Liver (tissue), 9 donors: ENCODE results near the gene MCTP1. TPM values are rescaled to one million over a fixed set of nuclear protein-coding genes. Genes with fewer than 3 reads are reported as not detected.

Experiments
- DNase-seq: peaks from one replicate; pipeline ENCODE4 v3.0.0-alpha.2; 2017; ENCODE audit warnings: low spot score
- H3K27ac ChIP-seq, 2 donors: one replicate each; pipeline ENCODE4 v1.7.0; 2013; ENCODE audit warnings: inconsistent platforms in 2 of 2, low read length in 2 of 2, control low read depth in 1 of 2, low read depth in 1 of 2, mild to moderate bottlenecking in 1 of 2
- H3K27me3 ChIP-seq, 4 donors: one replicate each; pipeline versions ENCODE4 v1.6.1 to v1.7.0; 2013; ENCODE audit warnings: low read length in 3 of 4, inconsistent platforms in 1 of 4, mild to moderate bottlenecking in 1 of 4, moderate library complexity in 1 of 4; ENCODE audit not compliant: control insufficient read depth in 4 of 4, insufficient read depth in 4 of 4
- H3K36me3 ChIP-seq, 4 donors: one replicate each; pipeline versions ENCODE4 v1.6.1 to v1.7.0; 2013; ENCODE audit warnings: low read length in 3 of 4, mild to moderate bottlenecking in 3 of 4, low read depth in 1 of 4, moderate library complexity in 1 of 4; ENCODE audit not compliant: control insufficient read depth in 4 of 4, insufficient read depth in 3 of 4
- H3K4me1 ChIP-seq, 4 donors: one replicate each; pipeline versions ENCODE4 v1.6.1 to v1.7.0; 2013; ENCODE audit warnings: low read length in 3 of 4, mild to moderate bottlenecking in 3 of 4, moderate library complexity in 1 of 4; ENCODE audit not compliant: control insufficient read depth in 4 of 4, insufficient read depth in 4 of 4
- H3K4me3 ChIP-seq, 3 donors: one replicate each; pipeline versions ENCODE4 v1.6.1 to v1.7.0; 2013; ENCODE audit warnings: low read length in 3 of 3, control low read depth in 1 of 3, low read depth in 1 of 3, mild to moderate bottlenecking in 1 of 3
- H3K9ac ChIP-seq, 2 donors: one replicate each; pipeline ENCODE4 v1.7.0; 2013; ENCODE audit warnings: low read length in 2 of 2, mild to moderate bottlenecking in 2 of 2, moderate library complexity in 2 of 2, control low read depth in 1 of 2, low read depth in 1 of 2
- H3K9me3 ChIP-seq, 4 donors: one replicate each; pipeline versions ENCODE4 v1.6.1 to v1.7.0; 2013; ENCODE audit warnings: low read length in 3 of 4; ENCODE audit not compliant: control insufficient read depth in 4 of 4
- EGR1 ChIP-seq, 2 donors: IDR thresholded peaks; 2 replicates each; pipeline ENCODE4 v1.6.1; 2016 to 2018; ENCODE audit warnings: antibody characterized with exemption in 2 of 2, low read depth in 2 of 2
- FOXA1 ChIP-seq: IDR thresholded peaks from 2 replicates; pipeline ENCODE4 v1.6.1; 2016; ENCODE audit warnings: antibody characterized with exemption
- FOXA2 ChIP-seq: IDR thresholded peaks from 2 replicates; pipeline ENCODE4 v1.6.1; 2016; ENCODE audit warnings: antibody characterized with exemption
- GABPA ChIP-seq, 2 donors: IDR thresholded peaks in 1 of 2; conservative IDR thresholded peaks in 1 of 2; 2 replicates each; pipeline ENCODE4 v1.6.1; 2016; ENCODE audit warnings: antibody characterized with exemption in 2 of 2, mild to moderate bottlenecking in 1 of 2, moderate library complexity in 1 of 2
- HNF4A ChIP-seq, 2 donors: conservative IDR thresholded peaks; 2 replicates each; pipeline ENCODE4 v1.6.1; 2016; ENCODE audit warnings: antibody characterized with exemption in 2 of 2, mild to moderate bottlenecking in 2 of 2
- HNF4G ChIP-seq: IDR thresholded peaks from 2 replicates; pipeline ENCODE4 v1.6.1; 2016; ENCODE audit warnings: antibody characterized with exemption
- JUND ChIP-seq, 2 donors: IDR thresholded peaks; 2 replicates each; pipeline ENCODE4 v1.6.1; 2016; ENCODE audit warnings: antibody characterized with exemption in 2 of 2
- NR2F2 ChIP-seq: IDR thresholded peaks from 2 replicates; pipeline ENCODE4 v1.6.1; 2016; ENCODE audit warnings: antibody characterized with exemption
- RAD21 ChIP-seq, 2 donors: IDR thresholded peaks; 2 replicates each; pipeline ENCODE4 v1.6.1; 2016; ENCODE audit warnings: antibody characterized with exemption in 2 of 2, mild to moderate bottlenecking in 2 of 2
- RXRA ChIP-seq, 2 donors: IDR thresholded peaks; 2 replicates each; pipeline ENCODE4 v1.6.1; 2017 to 2018; ENCODE audit warnings: antibody characterized with exemption in 2 of 2, mild to moderate bottlenecking in 1 of 2
- SP1 ChIP-seq: IDR thresholded peaks from 2 replicates; pipeline ENCODE4 v1.6.1; 2018; ENCODE audit warnings: antibody characterized with exemption, mild to moderate bottlenecking
- YY1 ChIP-seq: IDR thresholded peaks from 2 replicates; pipeline ENCODE4 v1.6.1; 2016; ENCODE audit warnings: antibody characterized with exemption, mild to moderate bottlenecking
- WGBS: extraction: QIAGEN DNeasy Blood & Tissue Kit; methylation state at CpG from one replicate; pipeline ENCODE4 v1.1.7; 2013; 5-methylcytosine and 5-hydroxymethylcytosine counted together
- polyA plus RNA-seq, 2 donors: library from polyadenylated mRNA; stranded (reverse) in 1 of 2; unstranded in 1 of 2; fragments of 200-250 nt in 1 of 2; fragments of >200 nt in 1 of 2; fragmentation: Nextera tagmentation in 1 of 2; extraction: Ambion mirVana in 1 of 2; gene quantifications; one replicate each; pipeline versions ENCODE4 v1.2.1 to v1.2.3, GENCODE V29; 2013 to 2015
- total RNA-seq, 2 donors: library from RNA; depleted of rRNA; stranded (reverse); fragments of >200 nt; gene quantifications; one replicate each; pipeline ENCODE4 v1.2.3, GENCODE V29; 2014
- TF ChIP-seq, protein P1 (sequence below): IDR thresholded peaks from 2 replicates; pipeline ENCODE4 v1.6.1; 2016; ENCODE audit warnings: antibody characterized with exemption
- TF ChIP-seq, protein P2 (sequence below): IDR thresholded peaks from 2 replicates; pipeline ENCODE4 v1.6.1; 2016; ENCODE audit warnings: antibody characterized with exemption
- TF ChIP-seq, protein P3 (sequence below): IDR thresholded peaks from 2 replicates; pipeline ENCODE4 v1.6.1; 2016; ENCODE audit warnings: antibody characterized with exemption, mild to moderate bottlenecking
- donor health status: healthy.
- donor health status: healthy.
- donor health status: healthy.
- donor health status: healthy.
- donor health status: healthy.

MCTP1 gene
- total and polyA plus RNA-seq, 4 donors, result 0.67 to 7.6 (median 4.3) TPM

DNA sequence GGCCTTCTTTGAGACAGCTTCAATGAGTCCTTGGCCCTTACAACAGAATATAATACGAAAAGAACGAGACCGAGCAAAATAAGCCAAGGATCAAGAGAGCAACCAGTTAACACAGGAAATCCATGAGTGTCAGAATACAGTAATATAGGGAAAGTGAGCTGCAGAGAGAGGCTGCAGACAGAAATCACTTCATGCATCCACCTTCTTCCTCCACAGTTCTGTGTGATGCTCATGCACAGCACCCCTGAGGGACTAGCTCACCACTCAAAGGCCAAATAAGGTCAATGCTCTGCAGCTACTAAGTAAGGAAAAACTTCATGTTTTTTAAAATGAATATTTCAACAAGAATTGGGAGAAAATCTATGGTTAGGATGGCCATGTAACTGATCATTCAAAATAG, 257.1 kb downstream of the MCTP1 start:
- TF ChIP-seq FOXA1 (no peak), JUND (IDR thresholded peaks at IDR 0.05) (no peak), YY1 (no peak), HNF4G (no peak), EGR1 (IDR thresholded peaks at IDR 0.05; ENCODE audit: low read depth in 2 of 2) (no peak), RXRA (IDR thresholded peaks at IDR 0.05) (no peak), HNF4A (conservative IDR thresholded peaks at IDR 0.05) (no peak)
- TF ChIP-seq, protein P1, sequence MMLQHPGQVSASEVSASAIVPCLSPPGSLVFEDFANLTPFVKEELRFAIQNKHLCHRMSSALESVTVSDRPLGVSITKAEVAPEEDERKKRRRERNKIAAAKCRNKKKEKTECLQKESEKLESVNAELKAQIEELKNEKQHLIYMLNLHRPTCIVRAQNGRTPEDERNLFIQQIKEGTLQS, result no peak
- WGBS, result 45% methylated on average over 3 of the region's 3 CpGs
- Histone ChIP-seq H3K27me3 (no peaks in the 10 kb centered on the region), H3K9ac (no peak overlapping the region), H3K27ac (no peak overlapping the region), H3K36me3 (no peaks in the 10 kb centered on the region), H3K9me3 (peaks cover 0 to 2% (median 0%) of the 10 kb centered on the region in 4 donors), H3K4me3 (no peak overlapping the region), H3K4me1 (peaks cover 0 to 1% (median 0%) of the 10 kb centered on the region in 4 donors)
- no peak for DNase-seq

DNA sequence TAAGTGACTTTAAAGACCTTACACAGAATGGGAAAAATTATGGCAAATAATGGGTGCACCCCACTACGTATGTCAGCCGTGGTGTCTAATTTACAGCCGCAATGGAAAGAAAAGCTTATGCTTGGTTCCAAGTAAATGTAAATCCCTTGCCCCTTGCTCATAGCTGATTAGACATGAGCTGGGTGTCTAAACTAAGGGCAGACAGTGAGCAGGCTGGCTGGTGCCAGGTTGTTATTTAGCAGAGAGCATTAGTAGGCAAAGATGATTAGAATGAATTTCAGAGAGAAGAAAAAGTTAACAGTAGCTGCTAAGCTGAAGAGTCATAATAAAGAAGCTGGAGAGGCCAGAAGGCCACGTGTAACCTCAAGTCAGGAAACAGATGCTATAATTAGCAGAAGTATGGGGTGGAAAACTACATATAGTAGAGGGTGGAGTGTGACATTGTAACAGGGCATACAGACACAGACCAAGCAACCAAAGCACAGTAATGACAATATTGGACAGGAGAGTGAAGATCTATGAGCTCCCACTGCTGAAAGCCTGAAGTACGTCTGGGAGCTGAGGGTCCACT, 257.7 kb downstream of the MCTP1 start:
- no peak for TF ChIP-seq FOXA2
- TF ChIP-seq, protein P2, sequence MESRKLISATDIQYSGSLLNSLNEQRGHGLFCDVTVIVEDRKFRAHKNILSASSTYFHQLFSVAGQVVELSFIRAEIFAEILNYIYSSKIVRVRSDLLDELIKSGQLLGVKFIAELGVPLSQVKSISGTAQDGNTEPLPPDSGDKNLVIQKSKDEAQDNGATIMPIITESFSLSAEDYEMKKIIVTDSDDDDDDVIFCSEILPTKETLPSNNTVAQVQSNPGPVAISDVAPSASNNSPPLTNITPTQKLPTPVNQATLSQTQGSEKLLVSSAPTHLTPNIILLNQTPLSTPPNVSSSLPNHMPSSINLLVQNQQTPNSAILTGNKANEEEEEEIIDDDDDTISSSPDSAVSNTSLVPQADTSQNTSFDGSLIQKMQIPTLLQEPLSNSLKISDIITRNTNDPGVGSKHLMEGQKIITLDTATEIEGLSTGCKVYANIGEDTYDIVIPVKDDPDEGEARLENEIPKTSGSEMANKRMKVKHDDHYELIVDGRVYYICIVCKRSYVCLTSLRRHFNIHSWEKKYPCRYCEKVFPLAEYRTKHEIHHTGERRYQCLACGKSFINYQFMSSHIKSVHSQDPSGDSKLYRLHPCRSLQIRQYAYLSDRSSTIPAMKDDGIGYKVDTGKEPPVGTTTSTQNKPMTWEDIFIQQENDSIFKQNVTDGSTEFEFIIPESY, result no peak
- TF ChIP-seq RXRA (IDR thresholded peaks at IDR 0.05), result no peak
- no peak for TF ChIP-seq JUND (IDR thresholded peaks at IDR 0.05)
- no peak for TF ChIP-seq HNF4G
- TF ChIP-seq, protein P3, sequence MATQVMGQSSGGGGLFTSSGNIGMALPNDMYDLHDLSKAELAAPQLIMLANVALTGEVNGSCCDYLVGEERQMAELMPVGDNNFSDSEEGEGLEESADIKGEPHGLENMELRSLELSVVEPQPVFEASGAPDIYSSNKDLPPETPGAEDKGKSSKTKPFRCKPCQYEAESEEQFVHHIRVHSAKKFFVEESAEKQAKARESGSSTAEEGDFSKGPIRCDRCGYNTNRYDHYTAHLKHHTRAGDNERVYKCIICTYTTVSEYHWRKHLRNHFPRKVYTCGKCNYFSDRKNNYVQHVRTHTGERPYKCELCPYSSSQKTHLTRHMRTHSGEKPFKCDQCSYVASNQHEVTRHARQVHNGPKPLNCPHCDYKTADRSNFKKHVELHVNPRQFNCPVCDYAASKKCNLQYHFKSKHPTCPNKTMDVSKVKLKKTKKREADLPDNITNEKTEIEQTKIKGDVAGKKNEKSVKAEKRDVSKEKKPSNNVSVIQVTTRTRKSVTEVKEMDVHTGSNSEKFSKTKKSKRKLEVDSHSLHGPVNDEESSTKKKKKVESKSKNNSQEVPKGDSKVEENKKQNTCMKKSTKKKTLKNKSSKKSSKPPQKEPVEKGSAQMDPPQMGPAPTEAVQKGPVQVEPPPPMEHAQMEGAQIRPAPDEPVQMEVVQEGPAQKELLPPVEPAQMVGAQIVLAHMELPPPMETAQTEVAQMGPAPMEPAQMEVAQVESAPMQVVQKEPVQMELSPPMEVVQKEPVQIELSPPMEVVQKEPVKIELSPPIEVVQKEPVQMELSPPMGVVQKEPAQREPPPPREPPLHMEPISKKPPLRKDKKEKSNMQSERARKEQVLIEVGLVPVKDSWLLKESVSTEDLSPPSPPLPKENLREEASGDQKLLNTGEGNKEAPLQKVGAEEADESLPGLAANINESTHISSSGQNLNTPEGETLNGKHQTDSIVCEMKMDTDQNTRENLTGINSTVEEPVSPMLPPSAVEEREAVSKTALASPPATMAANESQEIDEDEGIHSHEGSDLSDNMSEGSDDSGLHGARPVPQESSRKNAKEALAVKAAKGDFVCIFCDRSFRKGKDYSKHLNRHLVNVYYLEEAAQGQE, result no peak
- TF ChIP-seq RAD21 (IDR thresholded peaks at IDR 0.05), result no peak
- no peak for TF ChIP-seq GABPA (IDR thresholded peaks at IDR 0.05 in 1 of 2, conservative IDR thresholded peaks at IDR 0.05 in 1 of 2)
- TF ChIP-seq NR2F2, result no peak
- TF ChIP-seq SP1, result no peak
- Histone ChIP-seq H3K27ac (no peak overlapping the region), H3K4me3 (no peak overlapping the region), H3K4me1 (peaks cover 0 to 1% (median 0%) of the 10 kb centered on the region in 4 donors), H3K9me3 (peaks cover 0 to 2% (median 0%) of the 10 kb centered on the region in 4 donors), H3K36me3 (no peaks in the 10 kb centered on the region), H3K9ac (no peak overlapping the region), H3K27me3 (no peaks in the 10 kb centered on the region)
- no peak for DNase-seq
- WGBS, result 71% methylated on average over 5 of the region's 5 CpGs
